ENCODE results near the gene GIT1.

DNA sequence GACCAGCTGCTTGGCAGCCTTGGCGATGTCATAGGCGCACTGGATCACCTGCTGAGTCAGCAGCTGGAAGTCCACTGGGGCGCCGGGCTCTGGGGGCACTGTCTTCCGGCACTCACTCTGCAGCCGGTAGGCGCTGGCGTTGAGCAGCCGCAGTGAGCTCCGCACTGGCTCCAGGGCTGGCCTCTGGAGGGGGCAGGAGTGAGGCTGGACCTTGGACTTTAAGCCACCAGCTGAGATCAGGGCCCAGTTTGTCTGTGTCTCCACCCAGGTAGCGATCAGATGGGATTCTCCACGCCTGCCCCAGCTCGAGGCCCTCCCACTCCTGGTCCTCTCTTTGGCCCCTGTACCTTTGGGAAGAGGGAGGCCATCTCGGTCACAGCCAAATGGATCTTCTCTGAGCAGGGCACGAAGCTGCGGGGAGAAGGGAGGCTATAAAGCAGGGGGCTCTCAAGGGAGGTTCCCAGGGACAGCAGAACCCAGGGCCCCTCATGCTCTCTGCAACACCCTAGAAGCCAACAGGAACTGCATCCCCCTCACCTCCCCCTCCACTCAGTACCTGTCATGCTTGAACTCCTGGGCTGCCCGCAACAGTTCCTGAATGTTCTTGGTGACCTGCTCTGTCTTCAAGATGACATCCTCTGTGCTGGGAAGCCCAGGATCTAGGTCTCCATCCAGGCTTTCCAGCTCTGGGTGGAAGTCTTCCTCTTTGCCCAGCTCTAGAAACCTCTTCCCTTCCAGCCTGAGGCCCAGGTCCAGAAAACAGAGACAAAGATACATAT lies 14.5 kb downstream of the GIT1 start:
- TF ChIP-seq, protein P1, sequence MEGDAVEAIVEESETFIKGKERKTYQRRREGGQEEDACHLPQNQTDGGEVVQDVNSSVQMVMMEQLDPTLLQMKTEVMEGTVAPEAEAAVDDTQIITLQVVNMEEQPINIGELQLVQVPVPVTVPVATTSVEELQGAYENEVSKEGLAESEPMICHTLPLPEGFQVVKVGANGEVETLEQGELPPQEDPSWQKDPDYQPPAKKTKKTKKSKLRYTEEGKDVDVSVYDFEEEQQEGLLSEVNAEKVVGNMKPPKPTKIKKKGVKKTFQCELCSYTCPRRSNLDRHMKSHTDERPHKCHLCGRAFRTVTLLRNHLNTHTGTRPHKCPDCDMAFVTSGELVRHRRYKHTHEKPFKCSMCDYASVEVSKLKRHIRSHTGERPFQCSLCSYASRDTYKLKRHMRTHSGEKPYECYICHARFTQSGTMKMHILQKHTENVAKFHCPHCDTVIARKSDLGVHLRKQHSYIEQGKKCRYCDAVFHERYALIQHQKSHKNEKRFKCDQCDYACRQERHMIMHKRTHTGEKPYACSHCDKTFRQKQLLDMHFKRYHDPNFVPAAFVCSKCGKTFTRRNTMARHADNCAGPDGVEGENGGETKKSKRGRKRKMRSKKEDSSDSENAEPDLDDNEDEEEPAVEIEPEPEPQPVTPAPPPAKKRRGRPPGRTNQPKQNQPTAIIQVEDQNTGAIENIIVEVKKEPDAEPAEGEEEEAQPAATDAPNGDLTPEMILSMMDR (IDR thresholded peaks at IDR 0.05), result no peak
- no peak for TF ChIP-seq POLR2A (IDR thresholded peaks at IDR 0.05)
